ENCODE results near the gene ADORA2B. TPM values are rescaled to one million over a fixed set of nuclear protein-coding genes. Genes with fewer than 3 reads are reported as not detected.

Gene ADORA2B
- total and polyA plus RNA-seq, 2 of the 8 experiments (the other 6 are each of a cell fraction or from before 2014, with no cell fraction given), result 2.6 to 8.2 TPM

DNA sequence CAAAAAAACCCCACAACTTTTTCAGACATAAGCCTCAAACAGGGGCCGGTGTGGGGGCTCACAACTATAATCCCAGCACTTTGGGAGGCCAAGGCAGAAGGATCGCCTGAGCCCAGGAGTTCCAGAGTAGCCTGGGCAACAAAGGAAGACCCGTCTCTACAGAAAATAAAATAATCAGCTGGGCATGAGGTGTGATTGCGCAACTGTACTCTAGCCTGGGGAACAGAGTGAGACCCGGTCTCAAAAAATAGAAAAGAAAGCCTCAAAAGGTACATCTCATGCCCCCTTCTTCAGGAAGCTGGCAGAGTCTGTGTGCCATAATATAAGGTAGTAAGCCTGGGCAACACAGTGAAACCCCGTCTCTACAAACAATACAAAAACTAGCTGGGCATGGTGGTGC lies 51.4 kb downstream of the ADORA2B start:
- Histone ChIP-seq H3K79me2 (ENCODE audit: control insufficient read depth in 1 of 2, insufficient read depth in 2 of 2, low read length in 2 of 2) (peaks cover 7 to 13% of the 10 kb centered on the region in 2 experiments), H3K79me1 (ENCODE audit: low read depth, low read length) (peaks cover 8% of the 10 kb centered on the region), H3K23ac (ENCODE audit: insufficient read length) (no peak overlapping the region), H2BK20ac (ENCODE audit: low read length) (no peak overlapping the region), H2BK15ac (ENCODE audit: low read length) (no peak overlapping the region), H3K27ac (ENCODE audit: low read depth, low read length) (no peak overlapping the region), H2BK5ac (ENCODE audit: low read depth, low read length) (no peak overlapping the region), H3K18ac (ENCODE audit: extremely low read depth, low read length) (no peak overlapping the region), H2AFZ (ENCODE audit: low read length) (no peak overlapping the region), H3K23me2 (ENCODE audit: low read depth, low read length) (peaks cover 4% of the 10 kb centered on the region), H3K56ac (replicated peaks; ENCODE audit: insufficient read length, low read depth, low read length) (no peak overlapping the region), H3K4ac (replicated peaks; ENCODE audit: insufficient read length, low read depth, low read length) (no peak overlapping the region), H2BK120ac (replicated peaks; ENCODE audit: low read depth, low read length) (no peak overlapping the region), H3K9ac (replicated peaks in 1 of 4; ENCODE audit: extremely low read depth in 1 of 4, low read depth in 3 of 4, low read length in 3 of 4) (no peak overlapping the region), H3K4me3 (ENCODE audit: extremely low read depth in 1 of 4, insufficient read depth in 2 of 4, low read depth in 3 of 4, low read length in 4 of 4) (no peak overlapping the region), H4K8ac (ENCODE audit: extremely low read depth, insufficient read depth, low read length) (no peak overlapping the region), H3K4me1 (replicated peaks in 1 of 4; ENCODE audit: control insufficient read depth in 3 of 4, insufficient read depth in 4 of 4, low read length in 3 of 4) (peaks cover 0 to 6% (median 2%) of the 10 kb centered on the region in 4 experiments; a peak in 3 of 7 replicates), H4K20me1 (replicated peaks in 1 of 2; ENCODE audit: control insufficient read depth in 1 of 2, insufficient read depth in 2 of 2, low read length in 2 of 2) (peaks cover 4 to 5% of the 10 kb centered on the region in 2 experiments), H3K27me3 (replicated peaks in 1 of 4; ENCODE audit: control insufficient read depth in 3 of 4, extremely low read depth in 1 of 4, insufficient read depth in 3 of 4, low read length in 3 of 4) (no peaks in the 10 kb centered on the region), H4K91ac (replicated peaks; ENCODE audit: insufficient read length, low read length) (no peak overlapping the region), H3K36me3 (ENCODE audit: control insufficient read depth in 2 of 4, insufficient read depth in 4 of 4, low read length in 3 of 4) (peaks cover 0 to 5% (median 2%) of the 10 kb centered on the region in 4 experiments; a peak in 5 of 8 replicates), H2BK12ac (ENCODE audit: low read depth, low read length) (no peak overlapping the region), H4K5ac (ENCODE audit: insufficient read length, low read depth, low read length) (no peak overlapping the region), H3K9me3 (ENCODE audit: insufficient read depth in 2 of 2, low read depth in 1 of 2, low read length in 1 of 2) (no peaks in the 10 kb centered on the region), H3K4me2 (ENCODE audit: insufficient read depth in 1 of 2, low read depth in 2 of 2, low read length in 2 of 2) (no peak overlapping the region), H3K14ac (ENCODE audit: insufficient read length) (no peak overlapping the region), H2AK5ac (ENCODE audit: low read depth, low read length) (no peak overlapping the region)
- ChIA-PET POLR2A (ENCODE audit: partially characterized antibody) (interaction anchor here (0.7 to 4.5 kb wide), 4 partner anchors 23 to 54 kb away, joined by 3 to 41 read pairs (median 3); partner anchors contain the start of gene ADORA2B), CTCF (ENCODE audit: partially characterized antibody) (interaction anchor here (1.5 to 4.6 kb wide), 4 partner anchors 31 to 146 kb away, joined by 5 to 38 read pairs (median 8); partner anchors contain the start of gene ADORA2B)
- FAIRE-seq, result no peak
- 72% methylated on average over 6 of the region's 6 CpGs; no CpG with 5 or more reads in 1 of the 2 experiments for WGBS, 2 experiments (ENCODE audit: extremely low coverage in 1 of 2, insufficient coverage in 1 of 2, insufficient read length in 1 of 2, insufficient replicate concordance in 2 of 2, low coverage in 1 of 2, low lambda C conversion rate in 2 of 2, missing lambda C conversion rate in 1 of 2)
- no peak for TF ChIP-seq ASH2L (IDR thresholded peaks at IDR 0.05; ENCODE audit: low read length)
- TF ChIP-seq TEAD4 (IDR thresholded peaks at IDR 0.05; ENCODE audit: low read depth, low read length), result no peak
- no peak for TF ChIP-seq TBP (IDR thresholded peaks at IDR 0.05; ENCODE audit: low read depth, low read length)
- no peak for TF ChIP-seq POLR2AphosphoS5 (IDR thresholded peaks at IDR 0.05; ENCODE audit: low read depth, low read length)
- TF ChIP-seq CEBPB (IDR thresholded peaks at IDR 0.05; ENCODE audit: low read depth, low read length), result peak; percentile 93
- TF ChIP-seq PHF8 (conservative IDR thresholded peaks at IDR 0.05; ENCODE audit: low read depth, low read length), result no peak
- no peak for TF ChIP-seq SP1 (IDR thresholded peaks at IDR 0.05; ENCODE audit: low read depth, low read length)
- DNase-seq (ENCODE audit: low read depth in 1 of 2, low spot score in 2 of 2), result peak in 1 of 2 experiments; percentile 27
